Astrocyte (in vitro differentiated cells and primary cell): ENCODE measurements around the gene CES5A. TPM values are rescaled to one million over a fixed set of nuclear protein-coding genes. Genes with fewer than 3 reads are reported as not detected.

Experiments used
- DNase-seq: peaks from one replicate; pipeline ENCODE4 v3.0.0-alpha.2; 2010; ENCODE audit warnings: low read depth
- FAIRE-seq: peaks from 2 replicates; lab custom pipeline; 2011; peaks lifted over from hg19 to GRCh38; lab: Jason Lieb, UNC
- H2AFZ ChIP-seq: 2 replicates; pipeline ENCODE4 v1.6.0; 2012; ENCODE audit warnings: low read depth, low read length, inconsistent platforms
- H3K27ac ChIP-seq: 2 replicates; pipeline ENCODE4 v1.5.1; 2011; ENCODE audit warnings: low read depth, low read length, inconsistent platforms
- H3K27me3 ChIP-seq: 2 replicates; pipeline ENCODE4 v1.6.0; 2011; ENCODE audit warnings: low read length, inconsistent platforms; ENCODE audit not compliant: insufficient read depth
- H3K36me3 ChIP-seq: 2 replicates; pipeline ENCODE4 v1.5.1; 2011; ENCODE audit warnings: low read length, inconsistent platforms; ENCODE audit not compliant: insufficient read depth
- H3K4me1 ChIP-seq: 2 replicates; pipeline ENCODE4 v1.5.1; 2011; ENCODE audit warnings: low read length, inconsistent platforms; ENCODE audit not compliant: insufficient read depth
- H3K4me2 ChIP-seq: 2 replicates; pipeline ENCODE4 v1.6.0; 2012; ENCODE audit warnings: low read length, inconsistent platforms
- H3K4me3 ChIP-seq: 2 replicates; pipeline ENCODE4 v1.5.1; 2011; ENCODE audit warnings: low read depth, mild to moderate bottlenecking, low read length, inconsistent platforms; ENCODE audit not compliant: insufficient read depth
- H3K79me2 ChIP-seq: 2 replicates; pipeline ENCODE4 v1.6.0; 2012; ENCODE audit warnings: mild to moderate bottlenecking, low read length, inconsistent platforms; ENCODE audit not compliant: insufficient read depth
- H3K9ac ChIP-seq: 2 replicates; pipeline ENCODE4 v1.6.0; 2012; ENCODE audit warnings: mild to moderate bottlenecking, low read length, inconsistent platforms
- H3K9me3 ChIP-seq: 2 replicates; pipeline ENCODE4 v1.5.1; 2012; ENCODE audit warnings: low read depth, mild to moderate bottlenecking, low read length, inconsistent platforms; ENCODE audit not compliant: insufficient read depth
- H4K20me1 ChIP-seq: 2 replicates; pipeline ENCODE4 v1.6.0; 2012; ENCODE audit warnings: low read length, inconsistent platforms; ENCODE audit not compliant: insufficient read depth
- H3K27ac Mint-ChIP-seq: one replicate; pipeline ENCODE4 v1.8.0; 2021; ENCODE audit warnings: mild to moderate bottlenecking, mixed read lengths; ENCODE audit not compliant: unreplicated experiment
- H3K27me3 Mint-ChIP-seq: one replicate; pipeline ENCODE4 v1.8.0; 2021; ENCODE audit warnings: low read depth, mixed read lengths; ENCODE audit not compliant: unreplicated experiment
- H3K36me3 Mint-ChIP-seq: one replicate; pipeline ENCODE4 v1.8.0; 2021; ENCODE audit warnings: low read depth, mixed read lengths; ENCODE audit not compliant: unreplicated experiment
- H3K4me1 Mint-ChIP-seq: one replicate; pipeline ENCODE4 v1.8.0; 2021; ENCODE audit warnings: low read depth, mixed read lengths; ENCODE audit not compliant: unreplicated experiment
- H3K4me3 Mint-ChIP-seq: one replicate; pipeline ENCODE4 v1.8.0; 2021; ENCODE audit warnings: mild to moderate bottlenecking, moderate library complexity, mixed read lengths; ENCODE audit not compliant: unreplicated experiment
- H3K9me3 Mint-ChIP-seq: one replicate; pipeline ENCODE4 v1.8.0; 2021; ENCODE audit warnings: mild to moderate bottlenecking, mixed read lengths; ENCODE audit not compliant: unreplicated experiment
- CTCF ChIP-seq: IDR thresholded peaks from 2 replicates; pipeline ENCODE4 v1.5.1; 2011; ENCODE audit warnings: low read depth, mild to moderate bottlenecking, inconsistent platforms, low read length, moderate library complexity; ENCODE audit not compliant: insufficient read depth
- EZH2 ChIP-seq: IDR thresholded peaks from 2 replicates; pipeline ENCODE4 v1.6.1; 2012; ENCODE audit warnings: mild to moderate bottlenecking, low read length, inconsistent platforms; ENCODE audit not compliant: insufficient read depth
- total RNA-seq: library from RNA; stranded (reverse); gene quantifications from 2 replicates; pipeline ENCODE4 v1.2.1, GENCODE V29; 2021

The CES5A gene
- total RNA-seq, 1 donor from 2014 or later: not detected

GRCh38 chr16:55834049-55834448 lies 41.1 kb downstream of the CES5A start:
- Mint-ChIP-seq H3K4me3 (no peak overlapping the region), H3K27me3 (peaks cover 46% of the 10 kb centered on the region), H3K9me3 (peaks cover 2% of the 10 kb centered on the region), H3K4me1 (no peaks in the 10 kb centered on the region), H3K36me3 (no peaks in the 10 kb centered on the region), H3K27ac (no peak overlapping the region)
- H3K79me2 ChIP-seq: no peaks in the 10 kb centered on the region
- H3K27ac ChIP-seq: no peak overlapping the region
- FAIRE-seq (no peak), DNase-seq (no peak)
- H3K4me2 ChIP-seq: no peak overlapping the region
- H3K9ac ChIP-seq: no peak overlapping the region
- no peaks in the 10 kb centered on the region for H4K20me1 ChIP-seq
- no peaks in the 10 kb centered on the region for H3K36me3 ChIP-seq
- H3K4me1 ChIP-seq: no peaks in the 10 kb centered on the region
- H3K4me3 ChIP-seq: no peak overlapping the region
- no peaks in the 10 kb centered on the region for H3K27me3 ChIP-seq
- no peak overlapping the region for H2AFZ ChIP-seq
- H3K9me3 ChIP-seq: no peaks in the 10 kb centered on the region
- TF ChIP-seq EZH2: no peak

GRCh38 chr16:55832773-55833691 lies 42.1 kb downstream of the CES5A start, which contains the start of gene CES1:
Gene CES1, minus strand, starts transcription at chr16:55833096. Its CDS starts 41 bp downstream, at chr16:55833055.
- no peaks in the 10 kb centered on the region for H3K36me3 ChIP-seq
- H4K20me1 ChIP-seq: no peaks in the 10 kb centered on the region
- H2AFZ ChIP-seq: no peak within 1 kb of the TSS
- no peak for FAIRE-seq
- Mint-ChIP-seq H3K36me3 (no peaks in the 10 kb centered on the region), H3K4me1 (no peaks in the 10 kb centered on the region), H3K9me3 (peaks cover 2% of the 10 kb centered on the region), H3K27me3 (peaks cover 50% of the 10 kb centered on the region), H3K27ac (no peak within 1 kb of the TSS), H3K4me3 (no peak within 1 kb of the TSS)
- no peak for DNase-seq
- H3K9me3 ChIP-seq: peaks cover 3% of the 10 kb centered on the region
- H3K27ac ChIP-seq: no peak within 1 kb of the TSS
- TF ChIP-seq EZH2: no peak
- TF ChIP-seq CTCF: no peak
- H3K4me2 ChIP-seq: no peak within 1 kb of the TSS
- no peaks in the 10 kb centered on the region for H3K4me1 ChIP-seq
- no peak within 1 kb of the TSS for H3K4me3 ChIP-seq
- H3K27me3 ChIP-seq: no peaks in the 10 kb centered on the region
- no peak within 1 kb of the TSS for H3K9ac ChIP-seq
- H3K79me2 ChIP-seq: no peaks in the 10 kb centered on the region

GRCh38 chr16:55832425-55832772 lies 42.8 kb downstream of the CES5A start:
- Histone ChIP-seq H3K9me3 (peaks cover 3% of the 10 kb centered on the region), H3K36me3 (no peaks in the 10 kb centered on the region), H3K4me3 (no peak overlapping the region), H2AFZ (no peak overlapping the region), H3K4me2 (no peak overlapping the region), H3K9ac (no peak overlapping the region), H4K20me1 (no peaks in the 10 kb centered on the region), H3K4me1 (no peaks in the 10 kb centered on the region), H3K27ac (no peak overlapping the region), H3K79me2 (no peaks in the 10 kb centered on the region), H3K27me3 (no peaks in the 10 kb centered on the region)
- Mint-ChIP-seq H3K9me3 (peaks cover 2% of the 10 kb centered on the region), H3K4me1 (no peaks in the 10 kb centered on the region), H3K4me3 (no peak overlapping the region), H3K27me3 (peaks cover 48% of the 10 kb centered on the region), H3K36me3 (no peaks in the 10 kb centered on the region), H3K27ac (no peak overlapping the region)
- DNase-seq: no peak
- no peak for FAIRE-seq
- TF ChIP-seq CTCF: no peak
- no peak for TF ChIP-seq EZH2
